GM13976 (cell line): ENCODE data around the gene XRN1.
"Not testable (repeated sequence)": the region's sequence is repeated elsewhere in the genome, so short reads cannot be mapped to it uniquely, and the experiment has no call there.

Experiments used
- DNase-seq: peaks from one replicate; pipeline ENCODE4 v3.0.0; 2012; ENCODE audit warnings: low spot score
- in situ Hi-C: fragments of 300-500 bp; cut with MboI; formaldehyde crosslinking; loops from one replicate; pipeline ENCODE4 v1.12.0; 2022; ENCODE audit warnings: low sequenced_read_pairs, mixed read lengths, inconsistent platforms; ENCODE audit not compliant: unreplicated experiment
- TF ChIP-seq, protein P1 (sequence below): IDR thresholded peaks from 2 replicates; pipeline ENCODE4 v1.5.1; 2012; ENCODE audit warnings: borderline replicate concordance, mild to moderate bottlenecking; ENCODE audit not compliant: insufficient read depth; ENCODE audit errors: extremely low read depth, missing control alignments, control extremely low read depth

Gene XRN1

DNA sequence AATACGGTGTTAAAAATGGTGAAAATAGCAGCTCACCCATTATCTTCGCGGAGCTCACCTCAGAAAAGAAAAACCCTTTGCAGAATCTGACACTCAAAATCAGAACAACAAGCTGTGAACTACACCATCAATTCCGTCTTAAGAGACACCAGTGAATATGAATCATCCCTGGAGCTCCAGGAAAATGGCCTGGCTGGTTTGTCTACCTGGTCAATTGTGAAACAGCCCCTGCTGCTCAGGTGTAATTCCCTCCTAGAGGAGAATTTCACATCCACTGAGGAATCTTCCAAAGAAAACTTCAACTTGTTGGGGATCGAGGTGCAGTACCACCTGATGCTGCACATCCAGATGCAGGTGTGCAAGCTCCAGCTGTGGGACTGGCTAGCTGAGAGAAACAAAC lies 3.0 kb upstream of the XRN1 start:
- TF ChIP-seq, protein P1, sequence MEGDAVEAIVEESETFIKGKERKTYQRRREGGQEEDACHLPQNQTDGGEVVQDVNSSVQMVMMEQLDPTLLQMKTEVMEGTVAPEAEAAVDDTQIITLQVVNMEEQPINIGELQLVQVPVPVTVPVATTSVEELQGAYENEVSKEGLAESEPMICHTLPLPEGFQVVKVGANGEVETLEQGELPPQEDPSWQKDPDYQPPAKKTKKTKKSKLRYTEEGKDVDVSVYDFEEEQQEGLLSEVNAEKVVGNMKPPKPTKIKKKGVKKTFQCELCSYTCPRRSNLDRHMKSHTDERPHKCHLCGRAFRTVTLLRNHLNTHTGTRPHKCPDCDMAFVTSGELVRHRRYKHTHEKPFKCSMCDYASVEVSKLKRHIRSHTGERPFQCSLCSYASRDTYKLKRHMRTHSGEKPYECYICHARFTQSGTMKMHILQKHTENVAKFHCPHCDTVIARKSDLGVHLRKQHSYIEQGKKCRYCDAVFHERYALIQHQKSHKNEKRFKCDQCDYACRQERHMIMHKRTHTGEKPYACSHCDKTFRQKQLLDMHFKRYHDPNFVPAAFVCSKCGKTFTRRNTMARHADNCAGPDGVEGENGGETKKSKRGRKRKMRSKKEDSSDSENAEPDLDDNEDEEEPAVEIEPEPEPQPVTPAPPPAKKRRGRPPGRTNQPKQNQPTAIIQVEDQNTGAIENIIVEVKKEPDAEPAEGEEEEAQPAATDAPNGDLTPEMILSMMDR, result no peak
- in situ Hi-C loops, result no loop called here
- DNase-seq, result no peak

DNA sequence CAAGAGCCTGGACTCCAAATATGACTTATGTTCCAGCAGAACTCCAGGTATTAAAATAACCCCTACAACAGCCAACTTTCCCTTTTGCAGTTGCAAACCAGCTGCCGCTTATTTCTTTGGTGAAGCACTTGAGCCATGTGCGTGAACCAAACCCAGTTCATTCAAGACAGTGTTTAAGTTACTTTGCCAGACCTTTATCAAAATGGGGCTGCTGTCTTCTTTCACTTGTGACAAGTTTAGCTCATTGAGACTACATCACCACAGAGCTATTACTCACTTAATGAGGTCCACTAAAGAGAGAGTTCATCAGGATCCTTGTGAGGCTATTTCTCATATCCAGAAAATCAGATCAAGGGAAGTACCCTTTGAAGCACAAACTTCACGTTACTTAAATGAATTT lies 2.4 kb upstream of the XRN1 start:
- TF ChIP-seq, protein P1, result no peak
- DNase-seq, result no peak
- in situ Hi-C loops, result no loop called here

DNA sequence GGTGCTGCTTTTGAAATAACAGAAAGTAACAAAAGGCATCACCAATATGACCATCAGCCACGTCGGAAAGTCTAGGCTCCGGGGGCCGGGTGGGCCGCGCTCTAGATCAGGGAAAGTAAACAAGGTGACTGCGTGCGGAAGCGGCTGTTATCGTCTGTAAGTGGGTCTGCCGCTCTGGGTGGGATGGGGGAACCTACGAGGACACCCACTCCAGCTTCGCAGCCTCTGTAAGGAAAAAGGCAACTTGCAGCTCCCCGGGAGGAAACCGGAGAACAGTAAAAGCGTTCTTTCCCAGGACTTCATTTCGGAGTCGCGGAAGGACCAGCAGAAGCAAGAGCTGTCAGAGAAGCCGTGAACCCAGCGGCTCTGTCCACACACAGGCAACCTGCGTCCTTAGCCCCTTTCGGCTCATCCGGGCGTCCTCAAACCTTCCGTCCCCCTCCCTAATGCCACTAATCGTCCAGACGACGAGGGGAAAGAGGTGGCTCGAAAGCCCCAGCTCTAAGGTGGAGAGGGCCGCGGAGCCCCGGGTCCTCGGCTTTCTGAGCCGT lies 461 bp downstream of the XRN1 start:
- in situ Hi-C loops, result no loop called here
- TF ChIP-seq, protein P1, result no peak
- DNase-seq, result peak; percentile 56

DNA sequence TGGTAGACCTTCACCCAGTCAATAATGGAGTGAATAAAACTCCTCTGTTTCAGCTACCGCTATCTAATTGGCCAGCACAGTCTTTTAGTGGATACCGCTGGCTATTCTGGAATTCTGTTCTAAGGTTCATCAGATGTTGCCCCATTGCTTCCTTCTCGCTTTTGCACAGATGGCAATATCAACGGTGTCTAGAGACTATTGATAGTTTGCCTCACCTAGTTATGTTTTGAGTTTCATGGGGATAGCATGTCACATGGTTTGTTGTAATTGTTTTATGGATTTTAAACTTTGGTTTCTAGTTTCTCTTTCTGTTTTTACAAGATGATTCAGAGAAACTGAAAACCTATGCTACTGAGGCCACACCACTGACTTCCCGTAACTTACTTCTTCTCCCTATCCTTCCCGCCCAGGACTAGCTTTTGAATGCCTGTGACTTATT lies 2.0 kb downstream of the XRN1 start:
- TF ChIP-seq, protein P1, result no peak
- DNase-seq, result peak; percentile 68
- in situ Hi-C loops, result no loop called here

DNA sequence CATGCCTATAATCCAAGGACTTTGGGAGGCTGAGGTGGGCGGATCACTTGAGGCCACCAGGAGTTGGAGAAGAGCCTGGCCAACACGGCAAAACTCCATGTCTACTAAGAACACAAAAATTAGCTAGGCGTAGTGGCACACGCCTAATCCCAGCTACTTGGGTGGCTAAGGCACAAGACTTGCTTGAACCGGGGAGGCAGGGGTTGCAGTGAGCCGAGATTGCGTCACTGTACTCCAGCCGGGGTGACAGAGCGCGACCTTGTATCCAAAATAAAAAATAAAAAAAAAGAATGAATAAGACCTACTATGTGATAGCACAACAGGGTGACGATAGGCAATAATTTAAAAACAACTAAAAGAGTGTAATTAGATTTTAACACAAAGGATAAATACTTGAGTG lies 3.5 kb downstream of the XRN1 start:
- in situ Hi-C loops, result no loop called here
- DNase-seq, result no peak
- TF ChIP-seq, protein P1, result no peak

DNA sequence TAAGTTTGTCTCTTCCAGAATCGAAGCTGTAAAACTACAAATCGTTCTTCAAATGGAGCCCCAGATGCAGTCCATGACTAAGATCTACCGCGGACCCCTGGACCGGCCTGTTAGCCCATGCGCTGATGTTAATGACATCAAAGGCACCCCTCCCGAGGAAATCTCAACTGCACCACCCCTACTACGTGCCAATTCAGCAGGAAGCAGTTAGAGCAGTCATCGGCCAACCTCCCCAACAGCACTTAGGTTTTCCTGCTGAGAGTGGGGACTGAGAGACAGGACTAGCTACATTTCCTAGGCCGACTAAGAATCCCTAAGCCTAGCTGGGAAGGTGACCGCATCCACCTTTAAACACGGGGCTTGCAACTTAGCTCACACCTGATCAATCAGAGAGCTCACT lies 4.8 kb downstream of the XRN1 start:
- in situ Hi-C loops, DNase-seq: not testable (repeated sequence)

DNA sequence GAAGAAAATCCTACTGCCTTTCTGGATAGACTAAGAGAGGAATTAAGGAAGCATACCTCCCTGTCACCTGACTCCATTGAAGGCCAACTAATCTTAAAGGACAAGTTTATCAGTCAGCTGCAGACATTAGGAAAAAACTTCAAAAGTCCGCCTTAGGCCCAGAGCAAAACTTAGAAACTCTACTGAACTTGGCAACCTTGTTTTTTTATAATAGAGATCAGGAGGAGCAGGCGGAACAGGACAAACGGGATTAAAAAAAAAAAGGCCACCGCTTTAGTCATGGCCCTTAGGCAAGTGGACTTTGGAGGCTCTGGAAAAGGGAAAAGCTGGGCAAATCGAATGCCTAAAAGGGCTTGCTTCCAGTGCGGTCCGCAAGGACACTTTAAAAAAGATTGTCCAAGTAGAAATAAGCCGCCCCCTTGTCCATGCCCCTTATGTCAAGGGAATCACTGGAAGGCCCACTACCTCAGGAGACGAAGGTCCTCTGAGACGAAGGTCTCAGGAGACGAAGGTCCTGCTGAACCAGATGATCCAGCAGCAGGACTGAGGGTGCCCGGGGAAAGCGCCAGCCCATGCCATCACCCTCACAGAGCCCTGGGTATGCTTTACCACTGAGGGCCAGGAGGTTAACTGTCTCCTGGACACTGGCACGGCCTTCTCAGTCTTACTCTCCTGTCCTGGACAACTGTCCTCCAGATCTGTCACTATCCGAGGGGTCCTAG lies 8.2 kb downstream of the XRN1 start:
- DNase-seq, in situ Hi-C loops: not testable (repeated sequence)

DNA sequence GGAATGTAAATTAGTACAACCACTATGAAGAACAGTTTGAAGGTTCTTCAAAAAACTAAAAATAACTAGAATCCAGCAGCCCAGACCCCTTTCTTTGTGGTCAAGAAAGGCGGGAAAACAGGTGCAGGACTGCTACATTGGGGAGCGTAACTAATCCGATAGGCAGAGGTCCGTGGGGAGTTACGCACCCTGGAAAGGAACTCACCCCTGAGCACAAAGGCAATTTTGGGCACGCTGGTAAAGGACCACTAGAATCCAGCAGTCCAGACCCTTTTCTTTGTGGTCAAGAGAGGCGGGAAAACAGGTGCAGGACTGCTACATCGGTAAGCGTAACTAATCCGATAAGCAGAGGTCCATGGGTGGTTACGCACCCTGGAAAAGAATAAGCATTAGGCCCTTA lies 9.7 kb downstream of the XRN1 start:
- in situ Hi-C loops, DNase-seq: not testable (repeated sequence)
